Limb (tissue), 2 donors: ENCODE data around the gene CYLD.
A peak's percentile ranks its signal among the peaks of the same experiment; 100 is the strongest.

ENCODE experiments used
- DNase-seq, 2 donors: peaks; one replicate each; pipeline ENCODE4 v3.0.0-alpha.2; 2016; ENCODE audit errors: extremely low spot score in 2 of 2

CYLD gene

GRCh38 chr16:50739031-50739430 lies 2.9 kb upstream of the CYLD start:
- no peak for DNase-seq

GRCh38 chr16:50740736-50741135 lies 1.1 kb upstream of the CYLD start:
- no peak for DNase-seq

GRCh38 chr16:50741225-50741780 lies 583 bp upstream of the CYLD start:
- DNase-seq: peak in 1 of 2 donors; percentile 51

GRCh38 chr16:50742576-50743200 lies 802 bp downstream of the CYLD start:
- DNase-seq: no peak

GRCh38 chr16:50743581-50744225 lies 1.8 kb downstream of the CYLD start:
- DNase-seq: no peak

- DNase-seq: no peak
Observed at GRCh38 chr16:50744881-50745280, 3.0 kb downstream of the CYLD start.

GRCh38 chr16:50745940-50746339 lies 4.1 kb downstream of the CYLD start:
- no peak for DNase-seq

GRCh38 chr16:50747207-50747956 lies 5.5 kb downstream of the CYLD start:
- peak in 1 of 2 donors; percentile 21 for DNase-seq

GRCh38 chr16:50751528-50751927 lies 9.6 kb downstream of the CYLD start:
- DNase-seq: no peak

GRCh38 chr16:50752471-50753235 lies 10.8 kb downstream of the CYLD start:
- no peak for DNase-seq

GRCh38 chr16:50756473-50756872 lies 14.6 kb downstream of the CYLD start:
- no peak for DNase-seq

- DNase-seq: no peak
Observed at GRCh38 chr16:50761267-50761666, 19.4 kb downstream of the CYLD start.

- DNase-seq: no peak
Observed at GRCh38 chr16:50762241-50762640, 20.4 kb downstream of the CYLD start.

GRCh38 chr16:50763211-50763610 lies 21.3 kb downstream of the CYLD start:
- no peak for DNase-seq

GRCh38 chr16:50765260-50765659 lies 23.4 kb downstream of the CYLD start:
- DNase-seq: no peak

- DNase-seq: no peak
Observed at GRCh38 chr16:50765861-50766260, 24.0 kb downstream of the CYLD start.

GRCh38 chr16:50767197-50767596 lies 25.3 kb downstream of the CYLD start:
- no peak for DNase-seq

GRCh38 chr16:50771366-50771765 lies 29.5 kb downstream of the CYLD start:
- DNase-seq: no peak

GRCh38 chr16:50774405-50774804 lies 32.5 kb downstream of the CYLD start:
- DNase-seq: no peak

GRCh38 chr16:50774960-50775359 lies 33.1 kb downstream of the CYLD start:
- DNase-seq: no peak

GRCh38 chr16:50776037-50776436 lies 34.2 kb downstream of the CYLD start:
- DNase-seq: no peak
